ENCODE data around the gene PRND. TPM values are rescaled to one million over a fixed set of nuclear protein-coding genes. Genes with fewer than 3 reads are reported as not detected.

PRND gene
- total and polyA plus RNA-seq, 2 experiments from 2014 or later: 0.10 TPM; not detected in 1

DNA sequence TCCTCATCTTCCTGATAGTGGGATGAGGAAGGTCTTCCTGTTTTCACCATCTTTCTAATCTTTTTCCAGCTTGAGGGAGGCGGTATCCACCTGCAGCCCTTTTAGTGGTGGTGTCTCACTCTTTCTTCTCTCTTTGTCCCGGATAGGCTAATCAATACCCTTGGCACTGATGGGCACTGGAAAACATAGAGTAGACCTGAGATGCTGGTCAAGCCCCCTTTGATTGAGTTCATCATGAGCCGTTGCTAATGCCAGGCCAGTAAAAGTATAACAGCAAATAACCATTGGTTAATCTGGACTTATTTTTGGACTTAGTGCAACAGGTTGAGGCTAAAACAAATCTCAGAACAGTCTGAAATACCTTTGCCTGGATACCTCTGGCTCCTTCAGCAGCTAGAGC lies 21.8 kb upstream of the PRND start:
- Mint-ChIP-seq H3K4me3 (no peak overlapping the region), H3K36me3 (ENCODE audit: low read depth) (peaks cover 11% of the 10 kb centered on the region; the same call in 2 of the 3 replicates), H3K27me3 (ENCODE audit: insufficient read depth, low read depth, poor library complexity) (peaks cover 2% of the 10 kb centered on the region), H3K27ac (no peak overlapping the region), H3K4me1 (peaks cover 41% of the 10 kb centered on the region), H3K9me3 (no peaks in the 10 kb centered on the region)
- no peak overlapping the region for H3K4me2 ChIP-seq
- no peak overlapping the region for H3K27ac ChIP-seq (ENCODE audit: low read depth)
- H3K9me2 ChIP-seq (ENCODE audit: insufficient read depth): no peaks in the 10 kb centered on the region
- ATAC-seq: no peak
- no peak overlapping the region for H2AFZ ChIP-seq
- H4K20me1 ChIP-seq (replicated peaks; ENCODE audit: insufficient read depth): no peaks in the 10 kb centered on the region
- H3K79me2 ChIP-seq (replicated peaks; ENCODE audit: insufficient read depth): no peaks in the 10 kb centered on the region; the same call in 1 of the 2 replicates
- no peaks in the 10 kb centered on the region for H3K36me3 ChIP-seq (ENCODE audit: insufficient read depth)
- H3K4me1 ChIP-seq (ENCODE audit: insufficient read depth): peaks cover 24% of the 10 kb centered on the region
- TF ChIP-seq EZH2 (IDR thresholded peaks at IDR 0.05; ENCODE audit: low read depth, unreplicated experiment) (no peak), STAT1 (IDR thresholded peaks at IDR 0.05; ENCODE audit: unreplicated experiment) (no peak), NANOG (IDR thresholded peaks at IDR 0.05; ENCODE audit: borderline replicate concordance) (no peak), CREB1 (CRISPR knock-in tag; IDR thresholded peaks at IDR 0.05; ENCODE audit: low read depth) (no peak), POLR2AphosphoS5 (IDR thresholded peaks at IDR 0.05; ENCODE audit: low read depth) (no peak)
- H3F3A ChIP-seq (replicated peaks; ENCODE audit: low read depth): no peaks in the 10 kb centered on the region
- H3K27me3 ChIP-seq (ENCODE audit: insufficient read depth): no peaks in the 10 kb centered on the region
- H3K4me3 ChIP-seq: no peak overlapping the region
- DNase-seq (ENCODE audit: low spot score): no peak

DNA sequence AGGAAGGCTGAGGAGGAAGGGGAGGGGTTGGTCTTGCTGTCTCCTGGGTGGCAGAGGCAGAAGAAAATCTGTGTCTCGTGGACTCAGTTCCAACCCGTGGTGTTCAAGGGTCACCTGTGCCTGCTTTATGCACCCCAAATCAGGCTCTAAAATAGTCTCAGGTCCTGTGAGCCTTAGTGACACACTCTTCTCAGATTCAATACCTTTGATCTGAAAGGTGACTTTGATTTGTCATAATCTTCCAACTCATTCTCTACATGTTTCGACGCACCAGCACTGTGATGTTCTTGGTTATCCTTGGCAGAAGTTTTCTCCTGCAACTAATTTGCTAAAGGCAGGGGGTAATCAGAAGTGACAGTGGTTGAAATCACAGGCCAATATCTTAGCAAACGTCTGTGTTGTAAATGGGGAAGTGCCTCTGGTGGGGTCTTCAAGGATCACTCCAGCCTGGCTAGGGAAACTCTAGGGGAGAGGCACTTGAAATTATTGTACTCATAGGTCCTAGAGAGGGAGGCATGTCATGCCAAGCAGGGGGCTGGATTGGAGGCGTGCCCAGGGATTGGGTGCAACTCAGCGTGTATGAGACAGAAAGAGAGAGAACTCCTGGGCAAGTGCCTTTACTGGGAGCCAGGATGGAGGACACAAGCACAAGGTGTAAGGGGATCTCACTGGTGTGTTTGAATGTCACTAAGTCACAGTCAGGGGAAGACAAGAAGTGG lies 19.0 kb upstream of the PRND start:
- no peak overlapping the region for H2AFZ ChIP-seq
- no peaks in the 10 kb centered on the region for H3K27me3 ChIP-seq (ENCODE audit: insufficient read depth)
- H3K27ac ChIP-seq (ENCODE audit: low read depth): no peak overlapping the region
- no peak overlapping the region for H3K4me2 ChIP-seq
- H3K4me1 ChIP-seq (ENCODE audit: insufficient read depth): peaks cover 19% of the 10 kb centered on the region
- no peaks in the 10 kb centered on the region for H3K79me2 ChIP-seq (replicated peaks; ENCODE audit: insufficient read depth)
- no peak overlapping the region for H3K4me3 ChIP-seq
- DNase-seq (ENCODE audit: low spot score): no peak
- H3K9me2 ChIP-seq (ENCODE audit: insufficient read depth): no peaks in the 10 kb centered on the region
- no peak for ATAC-seq
- Mint-ChIP-seq H3K9me3 (no peaks in the 10 kb centered on the region), H3K27ac (peak overlapping the region; percentile 5; the same call in 1 of the 2 replicates), H3K4me1 (peaks cover 28% of the 10 kb centered on the region), H3K27me3 (ENCODE audit: insufficient read depth, low read depth, poor library complexity) (peaks cover 2% of the 10 kb centered on the region), H3K36me3 (ENCODE audit: low read depth) (peaks cover 11% of the 10 kb centered on the region; the same call in 2 of the 3 replicates), H3K4me3 (no peak overlapping the region; the same call in 2 of the 3 replicates)
- H4K20me1 ChIP-seq (replicated peaks; ENCODE audit: insufficient read depth): no peaks in the 10 kb centered on the region
- H3F3A ChIP-seq (replicated peaks; ENCODE audit: low read depth): no peaks in the 10 kb centered on the region
- no peaks in the 10 kb centered on the region for H3K36me3 ChIP-seq (ENCODE audit: insufficient read depth)
- TF ChIP-seq CREB1 (CRISPR knock-in tag; IDR thresholded peaks at IDR 0.05; ENCODE audit: low read depth) (no peak), JUNB (IDR thresholded peaks at IDR 0.05; ENCODE audit: unreplicated experiment) (no peak), ZNF331 (CRISPR knock-in tag; IDR thresholded peaks at IDR 0.05; ENCODE audit: low read depth) (no peak), STAT1 (IDR thresholded peaks at IDR 0.05; ENCODE audit: unreplicated experiment) (no peak), ZNF114 (CRISPR knock-in tag; IDR thresholded peaks at IDR 0.05) (no peak)
- TF ChIP-seq, protein P1, sequence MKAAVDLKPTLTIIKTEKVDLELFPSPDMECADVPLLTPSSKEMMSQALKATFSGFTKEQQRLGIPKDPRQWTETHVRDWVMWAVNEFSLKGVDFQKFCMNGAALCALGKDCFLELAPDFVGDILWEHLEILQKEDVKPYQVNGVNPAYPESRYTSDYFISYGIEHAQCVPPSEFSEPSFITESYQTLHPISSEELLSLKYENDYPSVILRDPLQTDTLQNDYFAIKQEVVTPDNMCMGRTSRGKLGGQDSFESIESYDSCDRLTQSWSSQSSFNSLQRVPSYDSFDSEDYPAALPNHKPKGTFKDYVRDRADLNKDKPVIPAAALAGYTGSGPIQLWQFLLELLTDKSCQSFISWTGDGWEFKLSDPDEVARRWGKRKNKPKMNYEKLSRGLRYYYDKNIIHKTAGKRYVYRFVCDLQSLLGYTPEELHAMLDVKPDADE (IDR thresholded peaks at IDR 0.05): no peak
- TF ChIP-seq, protein P2, sequence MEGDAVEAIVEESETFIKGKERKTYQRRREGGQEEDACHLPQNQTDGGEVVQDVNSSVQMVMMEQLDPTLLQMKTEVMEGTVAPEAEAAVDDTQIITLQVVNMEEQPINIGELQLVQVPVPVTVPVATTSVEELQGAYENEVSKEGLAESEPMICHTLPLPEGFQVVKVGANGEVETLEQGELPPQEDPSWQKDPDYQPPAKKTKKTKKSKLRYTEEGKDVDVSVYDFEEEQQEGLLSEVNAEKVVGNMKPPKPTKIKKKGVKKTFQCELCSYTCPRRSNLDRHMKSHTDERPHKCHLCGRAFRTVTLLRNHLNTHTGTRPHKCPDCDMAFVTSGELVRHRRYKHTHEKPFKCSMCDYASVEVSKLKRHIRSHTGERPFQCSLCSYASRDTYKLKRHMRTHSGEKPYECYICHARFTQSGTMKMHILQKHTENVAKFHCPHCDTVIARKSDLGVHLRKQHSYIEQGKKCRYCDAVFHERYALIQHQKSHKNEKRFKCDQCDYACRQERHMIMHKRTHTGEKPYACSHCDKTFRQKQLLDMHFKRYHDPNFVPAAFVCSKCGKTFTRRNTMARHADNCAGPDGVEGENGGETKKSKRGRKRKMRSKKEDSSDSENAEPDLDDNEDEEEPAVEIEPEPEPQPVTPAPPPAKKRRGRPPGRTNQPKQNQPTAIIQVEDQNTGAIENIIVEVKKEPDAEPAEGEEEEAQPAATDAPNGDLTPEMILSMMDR (conservative IDR thresholded peaks at IDR 0.05; ENCODE audit: low read depth in 2 of 2): no peak
- TF ChIP-seq, protein P3, sequence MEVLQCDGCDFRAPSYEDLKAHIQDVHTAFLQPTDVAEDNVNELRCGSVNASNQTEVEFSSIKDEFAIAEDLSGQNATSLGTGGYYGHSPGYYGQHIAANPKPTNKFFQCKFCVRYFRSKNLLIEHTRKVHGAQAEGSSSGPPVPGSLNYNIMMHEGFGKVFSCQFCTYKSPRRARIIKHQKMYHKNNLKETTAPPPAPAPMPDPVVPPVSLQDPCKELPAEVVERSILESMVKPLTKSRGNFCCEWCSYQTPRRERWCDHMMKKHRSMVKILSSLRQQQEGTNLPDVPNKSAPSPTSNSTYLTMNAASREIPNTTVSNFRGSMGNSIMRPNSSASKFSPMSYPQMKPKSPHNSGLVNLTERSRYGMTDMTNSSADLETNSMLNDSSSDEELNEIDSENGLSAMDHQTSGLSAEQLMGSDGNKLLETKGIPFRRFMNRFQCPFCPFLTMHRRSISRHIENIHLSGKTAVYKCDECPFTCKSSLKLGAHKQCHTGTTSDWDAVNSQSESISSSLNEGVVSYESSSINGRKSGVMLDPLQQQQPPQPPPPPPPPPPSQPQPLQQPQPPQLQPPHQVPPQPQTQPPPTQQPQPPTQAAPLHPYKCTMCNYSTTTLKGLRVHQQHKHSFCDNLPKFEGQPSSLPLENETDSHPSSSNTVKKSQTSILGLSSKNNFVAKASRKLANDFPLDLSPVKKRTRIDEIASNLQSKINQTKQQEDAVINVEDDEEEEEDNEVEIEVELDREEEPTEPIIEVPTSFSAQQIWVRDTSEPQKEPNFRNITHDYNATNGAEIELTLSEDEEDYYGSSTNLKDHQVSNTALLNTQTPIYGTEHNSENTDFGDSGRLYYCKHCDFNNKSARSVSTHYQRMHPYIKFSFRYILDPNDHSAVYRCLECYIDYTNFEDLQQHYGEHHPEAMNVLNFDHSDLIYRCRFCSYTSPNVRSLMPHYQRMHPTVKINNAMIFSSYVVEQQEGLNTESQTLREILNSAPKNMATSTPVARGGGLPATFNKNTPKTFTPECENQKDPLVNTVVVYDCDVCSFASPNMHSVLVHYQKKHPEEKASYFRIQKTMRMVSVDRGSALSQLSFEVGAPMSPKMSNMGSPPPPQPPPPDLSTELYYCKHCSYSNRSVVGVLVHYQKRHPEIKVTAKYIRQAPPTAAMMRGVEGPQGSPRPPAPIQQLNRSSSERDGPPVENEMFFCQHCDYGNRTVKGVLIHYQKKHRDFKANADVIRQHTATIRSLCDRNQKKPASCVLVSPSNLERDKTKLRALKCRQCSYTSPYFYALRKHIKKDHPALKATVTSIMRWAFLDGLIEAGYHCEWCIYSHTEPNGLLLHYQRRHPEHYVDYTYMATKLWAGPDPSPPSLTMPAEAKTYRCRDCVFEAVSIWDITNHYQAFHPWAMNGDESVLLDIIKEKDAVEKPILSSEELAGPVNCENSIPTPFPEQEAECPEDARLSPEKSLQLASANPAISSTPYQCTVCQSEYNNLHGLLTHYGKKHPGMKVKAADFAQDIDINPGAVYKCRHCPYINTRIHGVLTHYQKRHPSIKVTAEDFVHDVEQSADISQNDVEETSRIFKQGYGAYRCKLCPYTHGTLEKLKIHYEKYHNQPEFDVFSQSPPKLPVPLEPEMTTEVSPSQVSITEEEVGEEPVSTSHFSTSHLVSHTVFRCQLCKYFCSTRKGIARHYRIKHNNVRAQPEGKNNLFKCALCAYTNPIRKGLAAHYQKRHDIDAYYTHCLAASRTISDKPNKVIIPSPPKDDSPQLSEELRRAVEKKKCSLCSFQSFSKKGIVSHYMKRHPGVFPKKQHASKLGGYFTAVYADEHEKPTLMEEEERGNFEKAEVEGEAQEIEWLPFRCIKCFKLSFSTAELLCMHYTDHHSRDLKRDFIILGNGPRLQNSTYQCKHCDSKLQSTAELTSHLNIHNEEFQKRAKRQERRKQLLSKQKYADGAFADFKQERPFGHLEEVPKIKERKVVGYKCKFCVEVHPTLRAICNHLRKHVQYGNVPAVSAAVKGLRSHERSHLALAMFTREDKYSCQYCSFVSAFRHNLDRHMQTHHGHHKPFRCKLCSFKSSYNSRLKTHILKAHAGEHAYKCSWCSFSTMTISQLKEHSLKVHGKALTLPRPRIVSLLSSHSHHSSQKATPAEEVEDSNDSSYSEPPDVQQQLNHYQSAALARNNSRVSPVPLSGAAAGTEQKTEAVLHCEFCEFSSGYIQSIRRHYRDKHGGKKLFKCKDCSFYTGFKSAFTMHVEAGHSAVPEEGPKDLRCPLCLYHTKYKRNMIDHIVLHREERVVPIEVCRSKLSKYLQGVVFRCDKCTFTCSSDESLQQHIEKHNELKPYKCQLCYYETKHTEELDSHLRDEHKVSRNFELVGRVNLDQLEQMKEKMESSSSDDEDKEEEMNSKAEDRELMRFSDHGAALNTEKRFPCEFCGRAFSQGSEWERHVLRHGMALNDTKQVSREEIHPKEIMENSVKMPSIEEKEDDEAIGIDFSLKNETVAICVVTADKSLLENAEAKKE (CRISPR knock-in tag; IDR thresholded peaks at IDR 0.05): no peak
